NB4 (cell line): ENCODE data around the gene RAD51B.

Experiments
- DNase-seq: peaks from one replicate; pipeline ENCODE4 v3.0.0; 2010; ENCODE audit warnings: low read depth
- H3K4me3 ChIP-seq: one replicate; pipeline ENCODE4 v1.5.1; 2011; ENCODE audit warnings: mild to moderate bottlenecking, low read depth, low read length, moderate library complexity
- CTCF ChIP-seq: IDR thresholded peaks from one replicate; pipeline ENCODE4 v1.5.1; 2012; ENCODE audit warnings: low read depth, low read length
- MAX ChIP-seq: IDR thresholded peaks from 2 replicates; pipeline ENCODE4 v1.6.1; 2011; ENCODE audit warnings: low read depth, low read length
- MYC ChIP-seq: IDR thresholded peaks from 2 replicates; pipeline ENCODE4 v1.6.1; 2011; ENCODE audit warnings: low read depth, low read length
- POLR2A ChIP-seq: IDR thresholded peaks from 2 replicates; pipeline ENCODE4 v1.6.1; 2011; ENCODE audit warnings: mild to moderate bottlenecking; ENCODE audit not compliant: insufficient read length; ENCODE audit errors: extremely low read depth

RAD51B gene

GRCh38 chr14:67820428-67820971 lies 921 bp downstream of the RAD51B start:
- peak overlapping the region; percentile 95 for H3K4me3 ChIP-seq
- peak; percentile 47 for DNase-seq
- TF ChIP-seq CTCF (no peak), MAX (peak; percentile 77), MYC (peak; percentile 54; the same call in 1 of the 2 replicates)

GRCh38 chr14:67821121-67821520 lies 1.5 kb downstream of the RAD51B start:
- no peak for DNase-seq
- H3K4me3 ChIP-seq = peak overlapping the region; percentile 95

GRCh38 chr14:67831113-67831512 lies 11.5 kb downstream of the RAD51B start:
- TF ChIP-seq POLR2A (no peak), MAX (no peak), MYC (no peak), CTCF (no peak)
- DNase-seq = no peak

More at GRCh38 chr14:67821121-67821520, 1.5 kb downstream of the RAD51B start:
- TF ChIP-seq POLR2A (no peak), MYC (no peak), CTCF (no peak), MAX (no peak)

GRCh38 chr14:67833403-67833802 lies 13.8 kb downstream of the RAD51B start:
- no peak overlapping the region for H3K4me3 ChIP-seq
- DNase-seq = no peak
- TF ChIP-seq MAX = no peak
- no peak for TF ChIP-seq POLR2A
- TF ChIP-seq CTCF = no peak
- TF ChIP-seq MYC = no peak

More at GRCh38 chr14:67831113-67831512, 11.5 kb downstream of the RAD51B start:
- no peak overlapping the region for H3K4me3 ChIP-seq

- DNase-seq = no peak
- H3K4me3 ChIP-seq = no peak overlapping the region
- TF ChIP-seq POLR2A = no peak
- TF ChIP-seq CTCF = no peak
- no peak for TF ChIP-seq MYC
- TF ChIP-seq MAX = no peak
These were observed 16.0 kb downstream of the RAD51B start for GRCh38 chr14:67835596-67835995.

- H3K4me3 ChIP-seq = no peak overlapping the region
- TF ChIP-seq MAX (no peak), CTCF (peak; percentile 50)
- DNase-seq = peak; percentile 68
These were observed 17.5 kb downstream of the RAD51B start for GRCh38 chr14:67837011-67837624.
